NK-92 treated with Interleukin-12 subunit alpha and Interleukin-12 subunit beta, amount 100 ng/mL, for 24 hours (cell line): Measurements from ENCODE around the gene POLD3.
"Not testable (repeated sequence)": the region's sequence is repeated elsewhere in the genome, so short reads cannot be mapped to it uniquely, and the experiment has no call there.

ENCODE experiments used
- DNase-seq: peaks from one replicate; lab custom pipeline; 2025; lab: John Stamatoyannopoulos, UW

POLD3 gene

GRCh38 chr11:74638869-74639268 is 46.5 kb downstream of the POLD3 start:
- no peak for DNase-seq

- DNase-seq = no peak
Observed at GRCh38 chr11:74639533-74639932, 47.2 kb downstream of the POLD3 start.

GRCh38 chr11:74641289-74641688 is 48.9 kb downstream of the POLD3 start:
- DNase-seq = no peak

- DNase-seq = no peak
Observed at GRCh38 chr11:74641905-74642304, 49.5 kb downstream of the POLD3 start.

GRCh38 chr11:74642912-74643311 is 50.5 kb downstream of the POLD3 start:
- no peak for DNase-seq

- DNase-seq = no peak
Observed at GRCh38 chr11:74644081-74644480, 51.7 kb downstream of the POLD3 start.

- DNase-seq = no peak
Observed at GRCh38 chr11:74646215-74646614, 53.8 kb downstream of the POLD3 start.

- no peak for DNase-seq
Observed at GRCh38 chr11:74646954-74647353, 54.6 kb downstream of the POLD3 start.

- no peak for DNase-seq
Observed at GRCh38 chr11:74647404-74647803, 55.0 kb downstream of the POLD3 start.

- DNase-seq = no peak
Observed at GRCh38 chr11:74647831-74648230, 55.4 kb downstream of the POLD3 start.

- DNase-seq = no peak
Observed at GRCh38 chr11:74648894-74649293, 56.5 kb downstream of the POLD3 start.

GRCh38 chr11:74650498-74650897 is 58.1 kb downstream of the POLD3 start:
- no peak for DNase-seq

GRCh38 chr11:74654976-74655375 is 62.6 kb downstream of the POLD3 start:
- DNase-seq = no peak

GRCh38 chr11:74659124-74659523 is 66.7 kb downstream of the POLD3 start:
- not testable (repeated sequence) for DNase-seq

- no peak for DNase-seq
Observed at GRCh38 chr11:74662487-74663103, 70.2 kb downstream of the POLD3 start.

- no peak for DNase-seq
Observed at GRCh38 chr11:74663315-74663714, 70.9 kb downstream of the POLD3 start.

GRCh38 chr11:74669211-74670160 is 77.1 kb downstream of the POLD3 start:
- DNase-seq = no peak

- no peak for DNase-seq
Observed at GRCh38 chr11:74670171-74670570, 77.8 kb downstream of the POLD3 start.

GRCh38 chr11:74671520-74672196 is 79.3 kb downstream of the POLD3 start:
- no peak for DNase-seq

GRCh38 chr11:74672332-74672955 is 80.1 kb downstream of the POLD3 start:
- DNase-seq = no peak

GRCh38 chr11:74672956-74673692 is 80.7 kb downstream of the POLD3 start:
- no peak for DNase-seq
